Neural cell (in vitro differentiated cells): ENCODE results near the gene PEAK3.

ENCODE experiments used
- EP300 ChIP-seq: fragments of 450-650 bp; conservative IDR thresholded peaks from 2 replicates; pipeline ENCODE4 v1.6.1; 2014; ENCODE audit warnings: antibody characterized with exemption, mild to moderate bottlenecking, moderate library complexity; ENCODE audit not compliant: poor library complexity, severe bottlenecking
- EZH2 ChIP-seq: fragments of 200-600, 300-800 bp; shearing (Covaris generic), sonication (generic); IDR thresholded peaks from 2 replicates; pipeline ENCODE4 v1.6.1; 2014; ENCODE audit warnings: antibody characterized with exemption, low read length, borderline replicate concordance, mild to moderate bottlenecking; ENCODE audit not compliant: insufficient read depth, poor library complexity, severe bottlenecking
- POLR2AphosphoS5 ChIP-seq: IDR thresholded peaks from 2 replicates; pipeline ENCODE4 v1.6.1; 2012
- RAD21 ChIP-seq: fragments of 450-650 bp; conservative IDR thresholded peaks from 2 replicates; pipeline ENCODE4 v1.6.1; 2014; ENCODE audit warnings: antibody characterized with exemption, mild to moderate bottlenecking, moderate library complexity
- SMC3 ChIP-seq: fragments of 450-650 bp; conservative IDR thresholded peaks from 2 replicates; pipeline ENCODE4 v1.6.1; 2014; ENCODE audit warnings: antibody characterized with exemption, mild to moderate bottlenecking, moderate library complexity; ENCODE audit not compliant: poor library complexity
- TAF1 ChIP-seq: IDR thresholded peaks from 2 replicates; pipeline ENCODE4 v1.6.1; 2012; ENCODE audit warnings: low read depth
- TF ChIP-seq, protein P1 (sequence below): fragments of 450-650 bp; IDR thresholded peaks from 2 replicates; pipeline ENCODE4 v1.5.1; 2014; ENCODE audit warnings: antibody characterized with exemption, mild to moderate bottlenecking, moderate library complexity; ENCODE audit not compliant: poor library complexity, severe bottlenecking
- TF ChIP-seq, protein P2 (sequence below): IDR thresholded peaks from 2 replicates; pipeline ENCODE4 v1.6.1; 2012; ENCODE audit warnings: borderline replicate concordance

DNA sequence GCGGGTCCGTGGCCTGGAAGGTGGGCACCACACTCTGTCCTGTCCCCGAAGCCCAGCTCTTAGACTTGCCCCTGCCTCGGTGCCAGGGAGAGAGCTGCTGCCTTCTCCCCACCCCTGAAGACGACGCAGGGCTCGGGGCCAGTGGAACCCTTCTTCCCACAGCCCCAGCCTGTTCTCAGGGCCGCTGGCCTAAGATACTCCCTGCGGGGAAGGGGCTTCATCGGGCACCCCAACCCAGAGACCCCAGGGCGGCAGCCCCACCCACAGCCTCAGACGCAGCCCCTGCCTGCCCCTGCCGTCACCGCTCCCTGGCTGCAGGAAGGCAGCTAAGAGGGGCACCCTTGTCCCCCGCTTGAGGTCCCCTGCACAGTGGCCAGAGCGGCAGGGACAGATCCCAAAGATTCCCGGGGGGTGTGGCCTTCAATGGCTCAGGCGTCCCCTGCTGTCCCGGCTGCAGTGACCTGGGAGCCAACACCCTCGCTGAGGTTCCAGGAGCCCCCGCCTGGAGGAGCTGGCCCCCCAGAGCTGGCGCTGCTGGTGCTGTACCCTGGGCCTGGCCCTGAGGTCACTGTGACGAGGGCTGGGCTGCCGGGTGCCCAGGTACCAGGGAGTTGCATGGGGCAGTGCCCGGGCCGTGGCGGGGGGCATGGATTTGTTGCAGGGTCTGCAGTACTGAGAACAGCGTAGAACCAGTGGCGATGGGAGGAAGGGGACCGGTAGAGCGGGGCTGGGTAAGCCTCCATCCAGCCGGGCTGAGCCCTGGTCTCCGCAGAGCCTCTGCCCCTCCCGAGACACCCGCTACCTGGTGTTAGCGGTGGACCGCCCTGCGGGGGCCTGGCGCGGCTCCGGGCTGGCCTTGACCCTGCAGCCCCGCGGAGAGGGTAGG lies 31.9 kb downstream of the PEAK3 start:
- TF ChIP-seq, protein P1, sequence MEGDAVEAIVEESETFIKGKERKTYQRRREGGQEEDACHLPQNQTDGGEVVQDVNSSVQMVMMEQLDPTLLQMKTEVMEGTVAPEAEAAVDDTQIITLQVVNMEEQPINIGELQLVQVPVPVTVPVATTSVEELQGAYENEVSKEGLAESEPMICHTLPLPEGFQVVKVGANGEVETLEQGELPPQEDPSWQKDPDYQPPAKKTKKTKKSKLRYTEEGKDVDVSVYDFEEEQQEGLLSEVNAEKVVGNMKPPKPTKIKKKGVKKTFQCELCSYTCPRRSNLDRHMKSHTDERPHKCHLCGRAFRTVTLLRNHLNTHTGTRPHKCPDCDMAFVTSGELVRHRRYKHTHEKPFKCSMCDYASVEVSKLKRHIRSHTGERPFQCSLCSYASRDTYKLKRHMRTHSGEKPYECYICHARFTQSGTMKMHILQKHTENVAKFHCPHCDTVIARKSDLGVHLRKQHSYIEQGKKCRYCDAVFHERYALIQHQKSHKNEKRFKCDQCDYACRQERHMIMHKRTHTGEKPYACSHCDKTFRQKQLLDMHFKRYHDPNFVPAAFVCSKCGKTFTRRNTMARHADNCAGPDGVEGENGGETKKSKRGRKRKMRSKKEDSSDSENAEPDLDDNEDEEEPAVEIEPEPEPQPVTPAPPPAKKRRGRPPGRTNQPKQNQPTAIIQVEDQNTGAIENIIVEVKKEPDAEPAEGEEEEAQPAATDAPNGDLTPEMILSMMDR, result no peak
- TF ChIP-seq EZH2 (no peak), SMC3 (no peak), POLR2AphosphoS5 (no peak), TAF1 (no peak), RAD21 (no peak), EP300 (no peak)
- TF ChIP-seq, protein P2, sequence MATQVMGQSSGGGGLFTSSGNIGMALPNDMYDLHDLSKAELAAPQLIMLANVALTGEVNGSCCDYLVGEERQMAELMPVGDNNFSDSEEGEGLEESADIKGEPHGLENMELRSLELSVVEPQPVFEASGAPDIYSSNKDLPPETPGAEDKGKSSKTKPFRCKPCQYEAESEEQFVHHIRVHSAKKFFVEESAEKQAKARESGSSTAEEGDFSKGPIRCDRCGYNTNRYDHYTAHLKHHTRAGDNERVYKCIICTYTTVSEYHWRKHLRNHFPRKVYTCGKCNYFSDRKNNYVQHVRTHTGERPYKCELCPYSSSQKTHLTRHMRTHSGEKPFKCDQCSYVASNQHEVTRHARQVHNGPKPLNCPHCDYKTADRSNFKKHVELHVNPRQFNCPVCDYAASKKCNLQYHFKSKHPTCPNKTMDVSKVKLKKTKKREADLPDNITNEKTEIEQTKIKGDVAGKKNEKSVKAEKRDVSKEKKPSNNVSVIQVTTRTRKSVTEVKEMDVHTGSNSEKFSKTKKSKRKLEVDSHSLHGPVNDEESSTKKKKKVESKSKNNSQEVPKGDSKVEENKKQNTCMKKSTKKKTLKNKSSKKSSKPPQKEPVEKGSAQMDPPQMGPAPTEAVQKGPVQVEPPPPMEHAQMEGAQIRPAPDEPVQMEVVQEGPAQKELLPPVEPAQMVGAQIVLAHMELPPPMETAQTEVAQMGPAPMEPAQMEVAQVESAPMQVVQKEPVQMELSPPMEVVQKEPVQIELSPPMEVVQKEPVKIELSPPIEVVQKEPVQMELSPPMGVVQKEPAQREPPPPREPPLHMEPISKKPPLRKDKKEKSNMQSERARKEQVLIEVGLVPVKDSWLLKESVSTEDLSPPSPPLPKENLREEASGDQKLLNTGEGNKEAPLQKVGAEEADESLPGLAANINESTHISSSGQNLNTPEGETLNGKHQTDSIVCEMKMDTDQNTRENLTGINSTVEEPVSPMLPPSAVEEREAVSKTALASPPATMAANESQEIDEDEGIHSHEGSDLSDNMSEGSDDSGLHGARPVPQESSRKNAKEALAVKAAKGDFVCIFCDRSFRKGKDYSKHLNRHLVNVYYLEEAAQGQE, result no peak
